ENCODE measurements around the gene MT1X. TPM values are rescaled to one million over a fixed set of nuclear protein-coding genes. Genes with fewer than 3 reads are reported as not detected.

MT1X gene
- total RNA-seq, 1 donor from 2014 or later, result 36.3 TPM

- Mint-ChIP-seq H3K4me3 (no peak overlapping the region), H3K36me3 (ENCODE audit: low read depth) (peaks cover 5% of the 10 kb centered on the region), H3K9me3 (no peaks in the 10 kb centered on the region), H3K27ac (no peak overlapping the region), H3K4me1 (peaks cover 20% of the 10 kb centered on the region), H3K27me3 (no peaks in the 10 kb centered on the region)
- no peak for TF ChIP-seq CTCF (IDR thresholded peaks at IDR 0.05)
- DNase-seq (no peak), ATAC-seq (ENCODE audit: low read depth) (no peak)
- intact Hi-C loops (cut with micrococcal nuclease), result no loop called here
- ChIA-PET CTCF (no interaction called here), POLR2A (interaction anchor here (0.6 kb wide), 1 partner anchor 633 kb away, joined by 5 read pairs; no protein-coding TSS in a partner anchor)
These were observed 45.8 kb downstream of the MT1X start for GRCh38 chr16:56728027-56728426.

GRCh38 chr16:56728980-56729734 is 46.9 kb downstream of the MT1X start:
- ChIA-PET POLR2A (interaction anchor here (0.5 kb wide), 1 partner anchor 198 kb away, joined by 4 read pairs; no protein-coding TSS in a partner anchor), CTCF (interaction anchor here (1.6 kb wide), 1 partner anchor 27 kb away, joined by 6 read pairs; no protein-coding TSS in a partner anchor)
- TF ChIP-seq CTCF (IDR thresholded peaks at IDR 0.05), result no peak
- DNase-seq (no peak), ATAC-seq (ENCODE audit: low read depth) (no peak)
- no peaks in the 10 kb centered on the region for H3K9me3 Mint-ChIP-seq
- peak overlapping the region; percentile 84 for H3K27ac Mint-ChIP-seq
- H3K4me1 Mint-ChIP-seq, result peaks cover 20% of the 10 kb centered on the region
- peaks cover 5% of the 10 kb centered on the region for H3K36me3 Mint-ChIP-seq (ENCODE audit: low read depth)
- intact Hi-C loops (cut with micrococcal nuclease), result no loop called here
- no peaks in the 10 kb centered on the region for H3K27me3 Mint-ChIP-seq
- H3K4me3 Mint-ChIP-seq, result peak overlapping the region; percentile 90

- intact Hi-C loops (cut with micrococcal nuclease), result loop anchor here (1.0 to 5.0 kb wide), 7 partner anchors 48 to 517 kb away; partner anchors contain the start of genes AMFR, ARL2BP, BBS2 and HERPUD1
- peaks cover 20% of the 10 kb centered on the region for H3K4me1 Mint-ChIP-seq
- ChIA-PET POLR2A (interaction anchor here (0.5 kb wide), 1 partner anchor 197 kb away, joined by 4 read pairs; no protein-coding TSS in a partner anchor), CTCF (interaction anchor here (1.6 kb wide), 1 partner anchor 28 kb away, joined by 6 read pairs; no protein-coding TSS in a partner anchor)
- ATAC-seq (ENCODE audit: low read depth), result peak; percentile 89
- H3K9me3 Mint-ChIP-seq, result no peaks in the 10 kb centered on the region
- peak within 1 kb of the TSS; percentile 84 for H3K27ac Mint-ChIP-seq
- H3K36me3 Mint-ChIP-seq (ENCODE audit: low read depth), result peaks cover 5% of the 10 kb centered on the region
- H3K4me3 Mint-ChIP-seq, result peak within 1 kb of the TSS; percentile 90
- peak; percentile 79 for DNase-seq
- no peaks in the 10 kb centered on the region for H3K27me3 Mint-ChIP-seq
- TF ChIP-seq CTCF (IDR thresholded peaks at IDR 0.05), result no peak
These were observed 47.7 kb downstream of the MT1X start, which contains the start of gene NUP93 for GRCh38 chr16:56729735-56730662. Gene NUP93, plus strand, starts transcription at chr16:56730129. Its CDS starts 18,119 bp downstream, at chr16:56748248.

- POLR2A ChIA-PET, result interaction anchor here (1.0 kb wide), 1 partner anchor 281 kb away, joined by 3 read pairs; the partner anchor contains the start of gene NUDT21
- Mint-ChIP-seq H3K27ac (no peak overlapping the region), H3K36me3 (ENCODE audit: low read depth) (peaks cover 10% of the 10 kb centered on the region), H3K4me1 (peaks cover 27% of the 10 kb centered on the region), H3K27me3 (no peaks in the 10 kb centered on the region), H3K9me3 (no peaks in the 10 kb centered on the region), H3K4me3 (no peak overlapping the region)
- DNase-seq, result no peak
- intact Hi-C loops (cut with micrococcal nuclease), result loop anchor here (5.0 kb wide), 1 partner anchor 515 kb away; the partner anchor contains the start of gene ARL2BP
- CTCF ChIA-PET, result no interaction called here
- no peak for TF ChIP-seq CTCF (IDR thresholded peaks at IDR 0.05)
- peak; percentile 14 for ATAC-seq (ENCODE audit: low read depth)
These were observed 50.1 kb downstream of the MT1X start for GRCh38 chr16:56732366-56732765.
